Nephron progenitor cell (in vitro differentiated cells): ENCODE measurements around the gene SLCO3A1.

Experiments used
- DNase-seq: peaks from one replicate; pipeline ENCODE4 v3.0.0; 2021
- H3K27ac Mint-ChIP-seq: 2 replicates; pipeline ENCODE4 v1.8.0; 2021; ENCODE audit warnings: mild to moderate bottlenecking, moderate library complexity, mixed read lengths
- H3K27me3 Mint-ChIP-seq: 2 replicates; pipeline ENCODE4 v1.8.0; 2021; ENCODE audit warnings: mild to moderate bottlenecking, low read depth, mixed read lengths; ENCODE audit not compliant: poor library complexity
- H3K36me3 Mint-ChIP-seq: 2 replicates; pipeline ENCODE4 v1.8.0; 2021; ENCODE audit warnings: low read depth, mixed read lengths
- H3K4me1 Mint-ChIP-seq: 2 replicates; pipeline ENCODE4 v1.8.0; 2021; ENCODE audit warnings: mixed read lengths
- H3K4me3 Mint-ChIP-seq: 2 replicates; pipeline ENCODE4 v1.8.0; 2021; ENCODE audit warnings: mild to moderate bottlenecking, moderate library complexity, mixed read lengths
- H3K9me3 Mint-ChIP-seq: 2 replicates; pipeline ENCODE4 v1.8.0; 2021; ENCODE audit warnings: mild to moderate bottlenecking, moderate library complexity, mixed read lengths
- TF ChIP-seq, protein P1 (sequence below): fragments of 200-600 bp; sonication (generic); IDR thresholded peaks from 2 replicates; pipeline ENCODE4 v1.5.0; 2021; ENCODE audit warnings: antibody characterized with exemption

The SLCO3A1 gene

DNA sequence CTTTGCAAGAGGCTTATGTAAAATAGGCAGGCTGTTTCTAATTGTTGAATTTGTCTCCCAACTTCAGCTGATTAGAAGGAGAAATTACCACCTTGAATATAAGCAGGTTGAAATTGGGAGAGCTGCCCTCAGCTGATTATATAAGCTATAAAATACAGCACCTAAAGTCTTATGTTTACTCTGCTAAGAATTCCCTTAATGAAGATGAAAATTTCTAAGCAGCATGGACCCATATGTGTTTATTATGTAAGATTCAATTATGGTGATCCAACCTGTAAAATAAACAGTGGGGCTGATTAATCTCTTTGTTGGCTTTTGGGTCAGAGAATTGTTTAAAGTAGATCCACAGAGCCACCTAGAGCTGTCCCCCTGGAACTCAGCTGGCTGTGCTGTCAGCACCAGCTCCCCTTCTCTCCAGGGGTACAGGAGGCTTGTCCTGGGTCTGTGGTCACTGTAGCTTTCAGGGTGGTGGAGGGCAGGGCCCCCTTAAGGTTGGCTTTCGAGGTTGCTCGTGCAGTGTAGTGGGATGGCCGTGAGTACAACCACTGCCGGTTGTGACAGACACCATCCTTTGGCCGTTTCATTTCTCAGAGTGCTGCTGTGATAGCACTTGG is 9.5 kb downstream of the SLCO3A1 start:
- no peaks in the 10 kb centered on the region for H3K9me3 Mint-ChIP-seq
- H3K36me3 Mint-ChIP-seq = no peaks in the 10 kb centered on the region
- H3K4me3 Mint-ChIP-seq = no peak overlapping the region
- TF ChIP-seq, protein P1, sequence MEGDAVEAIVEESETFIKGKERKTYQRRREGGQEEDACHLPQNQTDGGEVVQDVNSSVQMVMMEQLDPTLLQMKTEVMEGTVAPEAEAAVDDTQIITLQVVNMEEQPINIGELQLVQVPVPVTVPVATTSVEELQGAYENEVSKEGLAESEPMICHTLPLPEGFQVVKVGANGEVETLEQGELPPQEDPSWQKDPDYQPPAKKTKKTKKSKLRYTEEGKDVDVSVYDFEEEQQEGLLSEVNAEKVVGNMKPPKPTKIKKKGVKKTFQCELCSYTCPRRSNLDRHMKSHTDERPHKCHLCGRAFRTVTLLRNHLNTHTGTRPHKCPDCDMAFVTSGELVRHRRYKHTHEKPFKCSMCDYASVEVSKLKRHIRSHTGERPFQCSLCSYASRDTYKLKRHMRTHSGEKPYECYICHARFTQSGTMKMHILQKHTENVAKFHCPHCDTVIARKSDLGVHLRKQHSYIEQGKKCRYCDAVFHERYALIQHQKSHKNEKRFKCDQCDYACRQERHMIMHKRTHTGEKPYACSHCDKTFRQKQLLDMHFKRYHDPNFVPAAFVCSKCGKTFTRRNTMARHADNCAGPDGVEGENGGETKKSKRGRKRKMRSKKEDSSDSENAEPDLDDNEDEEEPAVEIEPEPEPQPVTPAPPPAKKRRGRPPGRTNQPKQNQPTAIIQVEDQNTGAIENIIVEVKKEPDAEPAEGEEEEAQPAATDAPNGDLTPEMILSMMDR = no peak
- no peak overlapping the region for H3K27ac Mint-ChIP-seq
- no peak for DNase-seq
- H3K27me3 Mint-ChIP-seq = peaks cover 8% of the 10 kb centered on the region
- peaks cover 51% of the 10 kb centered on the region for H3K4me1 Mint-ChIP-seq

DNA sequence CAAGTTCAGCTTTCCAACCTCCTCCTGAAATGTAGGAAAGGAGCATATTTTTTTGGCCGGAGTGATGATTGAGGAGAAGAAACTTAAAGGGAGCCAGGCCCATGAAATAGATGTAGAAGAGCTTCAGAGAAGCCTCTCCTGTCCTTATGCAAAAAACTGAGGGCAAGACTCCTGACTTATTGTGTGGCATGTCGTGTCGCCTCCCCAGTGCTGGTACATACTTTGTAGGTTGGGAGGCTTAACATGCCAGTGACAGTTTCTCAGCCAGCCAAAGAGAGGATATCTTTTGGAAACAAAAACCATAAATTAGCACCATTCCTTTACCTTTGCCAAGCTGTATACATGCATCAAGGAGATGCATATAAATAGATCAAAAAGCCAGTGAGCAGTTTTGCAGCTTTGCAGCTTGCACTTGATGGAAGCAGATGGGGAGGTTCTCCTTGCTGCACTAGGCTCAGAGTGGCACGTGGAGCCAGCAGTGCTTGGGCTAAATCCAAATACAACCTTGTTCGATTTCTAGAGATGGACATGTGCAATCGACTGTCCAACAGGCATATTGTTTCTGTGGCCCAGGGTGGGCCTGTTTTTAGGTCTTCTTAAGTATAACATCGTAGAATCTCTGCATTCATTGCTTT is 10.2 kb downstream of the SLCO3A1 start:
- TF ChIP-seq, protein P1 = no peak
- no peak for DNase-seq
- Mint-ChIP-seq H3K36me3 (no peaks in the 10 kb centered on the region), H3K9me3 (no peaks in the 10 kb centered on the region), H3K27me3 (peaks cover 8% of the 10 kb centered on the region), H3K27ac (no peak overlapping the region), H3K4me3 (no peak overlapping the region), H3K4me1 (peaks cover 57% of the 10 kb centered on the region)

DNA sequence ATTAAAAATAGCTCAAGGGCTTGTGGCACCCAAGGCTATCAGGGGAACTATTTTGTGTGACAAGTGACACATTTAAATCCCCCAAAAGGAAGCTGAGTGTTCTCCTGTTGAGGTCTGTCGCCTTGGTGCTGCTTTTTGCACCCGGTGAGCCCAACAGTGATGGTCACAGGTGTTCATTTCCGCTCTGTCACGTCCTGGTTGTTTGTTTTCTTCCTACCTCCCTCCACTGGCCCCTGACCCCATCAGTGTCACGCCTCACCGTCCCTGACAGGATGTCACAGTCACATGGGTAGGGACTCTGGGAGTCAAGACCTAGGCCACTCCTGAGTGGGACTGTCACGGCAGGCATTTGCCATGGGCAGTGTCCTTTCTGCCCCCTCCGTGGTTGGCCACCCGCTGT is 11.2 kb downstream of the SLCO3A1 start:
- Mint-ChIP-seq H3K9me3 (peaks cover under 1% of the 10 kb centered on the region), H3K27me3 (peaks cover 8% of the 10 kb centered on the region), H3K4me3 (no peak overlapping the region), H3K4me1 (peaks cover 57% of the 10 kb centered on the region), H3K36me3 (no peaks in the 10 kb centered on the region), H3K27ac (no peak overlapping the region)
- no peak for DNase-seq
- TF ChIP-seq, protein P1 = no peak

DNA sequence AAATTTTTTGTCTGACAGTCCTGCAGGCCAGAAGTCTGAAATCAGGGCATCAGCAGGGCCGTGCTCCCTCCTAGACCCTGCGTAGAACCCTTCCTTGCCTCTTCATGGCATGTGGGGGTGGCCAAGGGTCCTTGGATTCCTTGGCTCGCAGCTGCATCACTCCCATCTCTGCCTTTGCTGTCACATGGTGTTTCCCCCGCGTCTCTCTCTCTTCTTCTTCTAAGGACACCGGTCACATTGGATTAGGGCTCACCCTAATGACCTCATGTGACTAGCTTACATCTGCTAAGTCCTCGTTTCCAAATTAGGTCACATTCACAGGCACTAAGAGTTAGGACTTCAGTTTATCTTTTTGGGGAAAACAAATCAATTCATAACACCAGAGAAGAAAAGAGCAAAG is 12.0 kb downstream of the SLCO3A1 start:
- Mint-ChIP-seq H3K4me1 (peaks cover 57% of the 10 kb centered on the region), H3K27ac (no peak overlapping the region), H3K9me3 (peaks cover 8% of the 10 kb centered on the region), H3K4me3 (no peak overlapping the region), H3K27me3 (peaks cover 8% of the 10 kb centered on the region), H3K36me3 (peaks cover 2% of the 10 kb centered on the region)
- no peak for DNase-seq
- TF ChIP-seq, protein P1 = no peak

DNA sequence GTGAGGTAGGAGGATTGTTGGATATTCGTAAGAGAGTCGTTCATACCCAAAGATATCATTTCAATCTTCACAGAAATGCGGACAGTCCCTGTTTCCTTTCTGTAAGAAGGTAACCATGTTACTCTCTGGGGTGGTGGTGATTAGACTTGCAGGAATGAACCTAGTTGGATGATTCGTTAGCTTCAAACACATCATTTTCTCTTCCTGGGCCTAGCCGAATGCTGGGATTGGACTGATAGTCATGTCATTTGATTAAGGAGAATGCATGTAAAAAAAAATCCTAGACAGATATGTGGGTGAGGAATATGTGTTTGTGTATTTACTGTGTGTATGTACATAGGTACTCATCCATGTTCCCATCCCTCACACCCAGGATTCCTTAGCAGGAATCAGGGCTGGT is 12.4 kb downstream of the SLCO3A1 start:
- no peak overlapping the region for H3K4me3 Mint-ChIP-seq
- peaks cover 13% of the 10 kb centered on the region for H3K27me3 Mint-ChIP-seq
- H3K9me3 Mint-ChIP-seq = peaks cover 13% of the 10 kb centered on the region
- no peak for DNase-seq
- H3K4me1 Mint-ChIP-seq = peaks cover 57% of the 10 kb centered on the region
- H3K27ac Mint-ChIP-seq = no peak overlapping the region
- TF ChIP-seq, protein P1 = no peak
- peaks cover 6% of the 10 kb centered on the region for H3K36me3 Mint-ChIP-seq
